Upper lobe of left lung (tissue), 4 donors: Measurements from ENCODE around the gene FLAD1.

Source experiments
- CTCF ChIP-seq, 6 experiments: fragments of 450-650 bp in 4 of 6; fragments of 200-600 bp in 2 of 6; sonication (generic) in 2 of 6; IDR thresholded peaks; one replicate each; pipeline ENCODE4 v1.5.1; 2016 to 2019; ENCODE audit warnings: antibody characterized with exemption in 6 of 6
- POLR2A ChIP-seq, 4 donors: fragments of 450-650 bp; IDR thresholded peaks; one replicate each; pipeline ENCODE4 v1.5.1; 2016 to 2017; ENCODE audit warnings: antibody characterized with exemption in 4 of 4, mild to moderate bottlenecking in 2 of 4

- TF ChIP-seq POLR2A (IDR thresholded peaks at IDR 0.05) = no peak
- TF ChIP-seq CTCF (IDR thresholded peaks at IDR 0.05) = no peak
Observed at GRCh38 chr1:154960446-154961136, 22.6 kb upstream of the FLAD1 start.
